ENCODE results near the gene GALNT7.

The GALNT7 gene

DNA sequence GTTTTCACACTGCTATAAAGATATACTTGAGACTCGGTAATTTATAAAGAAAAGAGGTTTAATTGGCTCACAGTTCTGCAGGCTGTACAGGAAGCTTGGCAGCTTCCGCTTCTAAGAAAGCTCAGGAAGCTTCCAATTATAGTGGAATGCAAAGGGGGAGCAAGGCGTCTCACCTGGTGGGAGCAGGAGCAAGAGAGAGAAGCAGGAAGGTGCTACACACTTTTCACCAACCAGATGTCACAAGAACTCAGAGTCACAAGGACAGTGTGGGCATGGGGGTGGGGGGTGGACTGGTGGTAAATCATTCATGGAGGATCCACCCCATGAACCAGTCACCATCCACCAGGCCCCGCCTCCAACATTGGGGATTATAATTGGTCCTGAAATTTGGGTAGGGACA lies 142.8 kb downstream of the GALNT7 start:
- DNase-seq (ENCODE audit: low read depth): no peak

DNA sequence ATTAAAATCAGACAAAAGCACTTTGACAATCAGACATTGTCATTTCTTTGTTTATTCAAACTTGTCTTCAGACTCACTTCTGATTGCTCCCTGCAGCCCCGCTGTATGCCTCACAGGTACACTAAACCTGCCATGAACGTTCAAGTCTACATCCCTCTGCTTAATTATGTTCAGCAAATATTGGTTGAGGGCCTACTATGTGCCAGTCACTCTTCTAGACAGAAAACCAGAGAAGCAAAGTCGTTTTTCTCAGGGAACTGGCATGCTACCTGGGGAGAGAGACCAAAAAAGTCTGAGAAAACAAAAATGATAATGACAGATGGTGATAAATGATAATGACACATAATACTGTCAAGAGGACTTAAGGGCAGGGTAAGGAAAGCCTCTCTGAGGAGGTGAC lies 146.1 kb downstream of the GALNT7 start:
- DNase-seq (ENCODE audit: low read depth): no peak

DNA sequence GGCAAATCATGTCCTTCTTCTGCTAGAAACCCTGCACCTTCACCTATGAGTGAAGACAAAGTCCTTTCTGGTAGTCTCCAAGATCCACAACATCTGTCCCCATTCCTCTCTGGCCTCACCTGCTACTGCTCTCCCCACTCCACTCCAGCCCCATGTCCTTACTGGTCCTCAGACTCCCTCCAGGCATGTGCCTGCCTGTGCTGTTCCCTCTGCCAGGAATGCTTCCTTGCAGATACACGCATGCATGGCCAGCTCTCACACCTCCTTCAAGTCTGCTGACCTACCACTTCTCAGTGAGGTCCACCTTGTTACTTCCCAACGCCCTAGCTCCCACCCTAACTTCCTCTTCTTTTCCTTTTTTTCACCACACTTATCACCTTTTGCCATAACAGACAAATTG lies 147.4 kb downstream of the GALNT7 start:
- DNase-seq (ENCODE audit: low read depth): no peak

DNA sequence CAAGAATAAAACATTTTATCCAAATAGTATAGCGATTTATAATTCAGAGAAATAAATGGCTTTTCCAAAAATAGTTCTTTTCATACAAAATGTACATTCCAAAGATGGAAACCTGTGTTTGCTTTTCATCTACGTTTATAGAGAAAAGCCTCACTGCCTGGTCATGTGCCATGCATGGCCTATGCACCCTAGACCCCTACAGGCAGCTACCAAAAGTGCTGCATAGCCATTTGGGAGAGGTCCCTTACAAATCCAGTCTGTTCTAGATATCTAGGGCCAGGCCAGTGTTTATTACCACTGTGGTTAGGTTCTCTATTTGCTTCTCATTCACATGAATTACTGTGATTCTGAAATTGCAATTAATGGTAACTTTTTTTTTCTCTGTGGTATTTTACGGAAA lies 148.4 kb downstream of the GALNT7 start:
- no peak for DNase-seq (ENCODE audit: low read depth)

DNA sequence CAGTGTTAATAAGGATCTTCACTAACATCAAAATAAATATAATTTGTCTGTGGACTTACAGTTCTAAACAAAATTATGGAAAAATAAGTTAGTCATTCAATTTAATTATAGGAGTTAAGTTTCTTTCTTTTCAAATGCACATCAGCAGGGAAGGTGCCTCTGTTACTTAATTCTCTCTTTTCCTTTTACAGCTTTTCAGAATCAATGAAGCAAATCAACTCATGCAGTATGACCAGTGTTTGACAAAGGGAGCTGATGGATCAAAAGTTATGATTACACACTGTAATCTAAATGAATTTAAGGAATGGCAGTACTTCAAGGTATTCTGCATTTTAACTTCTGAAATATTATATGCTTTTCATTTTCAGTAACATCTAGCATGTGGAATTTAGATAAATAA lies 149.6 kb downstream of the GALNT7 start:
- no peak for DNase-seq (ENCODE audit: low read depth)

DNA sequence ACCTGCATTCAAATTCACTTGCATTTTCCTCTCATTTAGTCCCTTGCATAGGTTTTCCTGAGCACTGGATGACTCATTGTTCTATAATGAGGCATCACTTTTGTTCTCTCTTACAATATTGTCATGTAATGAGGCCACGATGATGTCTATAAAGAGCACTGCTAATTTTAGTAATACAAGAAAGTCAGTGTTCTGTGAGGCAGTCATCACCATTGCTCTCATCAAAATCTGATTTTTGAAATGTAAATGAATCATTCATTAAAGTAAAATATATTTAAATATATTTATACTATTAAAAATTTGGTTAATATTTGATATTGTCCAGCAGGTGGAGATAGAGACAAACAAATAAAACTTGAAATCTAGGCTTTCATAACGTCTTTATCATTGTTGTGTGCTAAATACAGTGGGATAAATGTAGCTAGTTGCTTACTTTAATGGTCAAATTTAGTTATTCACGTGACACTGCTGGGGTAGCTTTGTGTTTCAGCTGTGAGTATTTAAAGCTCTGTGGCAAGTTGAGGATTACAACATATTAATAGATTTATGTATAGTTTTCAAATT lies 150.1 kb downstream of the GALNT7 start:
- no peak for DNase-seq (ENCODE audit: low read depth)

DNA sequence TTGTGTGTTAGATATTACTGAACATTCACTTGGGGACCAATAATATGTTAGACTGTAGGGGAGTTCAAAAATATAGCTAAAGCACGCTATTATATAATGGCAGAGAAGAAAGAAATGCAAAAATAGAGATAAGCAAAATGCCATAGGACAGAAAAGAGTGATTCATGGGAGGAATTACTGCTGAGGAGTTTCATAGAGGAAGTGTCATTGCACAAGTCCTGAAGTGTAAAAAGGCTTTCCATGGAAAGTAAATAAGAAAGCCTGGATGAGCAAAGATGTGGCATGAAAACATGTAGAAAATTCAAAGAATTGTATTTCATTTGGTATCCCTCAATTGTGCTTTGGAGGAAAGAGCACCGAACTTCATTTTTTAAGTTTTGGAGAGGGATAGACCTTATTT lies 151.1 kb downstream of the GALNT7 start:
- no peak for DNase-seq (ENCODE audit: low read depth)

DNA sequence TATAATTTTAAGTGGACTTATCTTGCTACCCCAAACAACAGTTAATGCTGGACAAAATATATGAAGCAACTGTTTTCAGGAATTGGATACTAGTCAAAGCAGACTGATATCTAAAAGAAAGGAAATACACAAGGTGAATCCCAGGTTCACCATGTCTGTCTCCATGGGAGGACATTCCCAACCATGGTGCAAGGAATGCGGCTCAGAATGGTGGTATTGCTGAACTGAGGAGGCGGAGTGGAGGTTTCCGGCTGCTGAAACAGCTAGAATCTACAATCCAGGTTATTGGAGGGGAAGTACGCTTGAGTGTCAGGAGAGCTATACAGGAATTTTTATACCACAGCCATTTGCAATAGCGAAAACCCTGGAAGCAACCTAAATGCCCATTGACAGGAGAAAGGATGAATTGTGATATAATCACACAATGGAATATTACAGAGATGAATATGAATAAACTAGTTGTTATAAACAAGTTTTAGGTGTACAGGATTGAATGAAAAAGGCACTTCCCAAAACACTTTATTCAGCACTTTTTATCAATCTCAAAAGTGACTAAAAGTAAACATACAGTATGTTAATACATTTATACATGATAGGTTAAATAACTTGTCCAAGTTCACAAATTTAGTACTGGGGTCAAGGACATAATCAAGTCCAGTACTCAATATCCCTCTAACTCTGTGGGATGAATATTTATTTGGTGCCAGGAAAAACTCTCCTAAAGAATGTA lies 156.6 kb downstream of the GALNT7 start:
- DNase-seq (ENCODE audit: low read depth): no peak

DNA sequence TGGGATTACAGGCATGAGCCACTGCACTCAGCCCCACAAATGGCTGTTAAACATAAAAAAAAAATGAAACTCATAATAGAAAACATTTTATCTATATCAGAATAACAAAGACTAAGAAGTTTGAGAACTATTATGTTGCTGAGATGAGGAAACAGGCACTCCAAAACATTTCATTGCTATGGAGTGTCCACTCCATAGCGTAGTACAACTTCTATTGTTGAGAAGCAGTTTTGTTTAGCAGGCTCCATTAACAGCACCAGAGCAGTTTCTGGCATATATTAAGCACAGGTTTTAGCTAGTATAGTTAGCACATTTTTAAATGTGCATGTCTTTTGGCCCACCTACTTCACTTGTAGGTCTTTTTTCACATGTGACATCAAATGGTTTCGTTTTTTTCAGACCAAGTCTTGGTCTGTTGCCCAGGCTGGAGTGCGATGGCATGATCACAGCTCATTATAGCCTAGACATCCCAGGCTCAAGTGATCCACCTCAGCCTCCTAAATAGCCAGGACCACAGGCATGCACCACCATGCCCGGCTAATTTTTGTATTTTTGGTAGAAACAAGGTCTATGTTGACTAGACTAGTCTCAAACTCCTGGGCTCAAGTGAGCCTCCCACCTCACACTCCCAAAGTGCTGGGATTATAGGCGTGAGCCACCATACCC lies 159.8 kb downstream of the GALNT7 start:
- no peak for DNase-seq (ENCODE audit: low read depth)

DNA sequence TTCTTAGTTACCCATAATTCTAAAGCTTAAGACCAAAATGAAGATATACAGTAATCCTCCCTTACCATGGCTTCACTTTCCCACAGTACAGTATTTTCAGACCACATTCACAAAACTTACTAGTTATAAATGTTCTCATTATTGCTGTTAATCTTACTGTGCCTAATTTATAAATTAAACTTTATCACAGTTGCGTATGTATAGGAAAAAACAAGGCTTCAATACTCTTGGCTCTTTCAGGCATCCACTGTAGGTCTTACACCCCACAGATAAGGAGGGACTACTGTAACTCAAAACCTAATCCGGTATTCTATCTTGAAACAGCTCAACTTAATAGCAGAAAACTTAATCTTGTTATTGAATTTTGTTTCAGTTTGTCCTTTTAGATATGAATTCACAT lies 162.0 kb downstream of the GALNT7 start:
- no peak for DNase-seq (ENCODE audit: low read depth)

DNA sequence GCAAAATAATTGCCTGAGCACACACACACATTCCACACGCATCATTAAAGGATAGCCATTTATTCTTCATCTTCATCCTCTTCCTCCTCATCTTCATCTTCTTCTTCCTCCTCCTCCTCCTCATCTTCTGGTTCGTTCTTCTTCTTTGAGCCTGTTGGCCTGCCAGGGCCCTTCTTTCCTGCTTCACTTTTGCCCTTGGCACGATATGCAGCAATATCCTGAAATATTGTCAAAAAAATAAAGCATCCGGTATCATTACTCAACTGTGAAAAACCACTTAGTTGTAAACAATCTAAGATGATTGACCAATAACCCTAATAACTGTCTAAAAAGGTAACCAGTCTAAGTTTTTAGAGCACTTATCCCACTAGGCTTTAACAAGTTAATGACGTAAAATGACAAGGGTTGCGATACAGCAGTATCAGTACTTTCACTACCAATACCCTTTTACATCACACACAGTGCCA lies 163.4 kb downstream of the GALNT7 start:
- DNase-seq (ENCODE audit: low read depth): no peak

DNA sequence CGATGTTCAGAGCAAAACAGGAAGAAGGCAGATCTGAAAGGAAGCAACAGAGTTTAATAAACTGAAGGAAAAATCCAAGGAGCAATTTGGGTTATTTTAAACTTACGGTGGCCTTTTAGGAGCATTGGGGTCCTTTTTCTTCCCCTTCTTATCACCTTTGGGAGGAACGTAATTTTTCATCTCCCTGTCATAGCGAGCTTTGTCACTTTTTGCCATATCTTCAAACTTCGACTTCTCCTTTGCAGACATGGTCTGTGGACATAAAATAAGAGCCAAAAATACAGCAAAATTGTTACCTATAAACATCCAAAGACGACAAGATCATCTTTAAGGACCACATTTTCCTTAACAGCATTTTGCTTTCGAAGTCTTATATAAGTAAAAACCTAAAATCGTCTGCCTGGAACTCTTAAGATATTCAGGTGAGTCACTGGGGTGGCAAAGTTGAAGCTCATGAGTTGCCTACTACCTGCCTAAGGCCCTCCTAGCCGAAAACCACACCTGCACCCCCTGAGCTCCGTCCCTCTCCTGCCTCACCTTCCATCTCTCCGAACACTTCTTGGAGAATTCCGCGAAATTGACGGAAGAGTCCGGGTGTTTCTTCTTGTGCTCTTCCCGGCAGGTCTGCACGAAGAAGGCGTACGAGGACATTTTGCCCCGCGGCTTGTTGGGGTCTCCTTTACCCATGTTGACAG lies 164.5 kb downstream of the GALNT7 start:
- peak; percentile 3 for DNase-seq (ENCODE audit: low read depth)

DNA sequence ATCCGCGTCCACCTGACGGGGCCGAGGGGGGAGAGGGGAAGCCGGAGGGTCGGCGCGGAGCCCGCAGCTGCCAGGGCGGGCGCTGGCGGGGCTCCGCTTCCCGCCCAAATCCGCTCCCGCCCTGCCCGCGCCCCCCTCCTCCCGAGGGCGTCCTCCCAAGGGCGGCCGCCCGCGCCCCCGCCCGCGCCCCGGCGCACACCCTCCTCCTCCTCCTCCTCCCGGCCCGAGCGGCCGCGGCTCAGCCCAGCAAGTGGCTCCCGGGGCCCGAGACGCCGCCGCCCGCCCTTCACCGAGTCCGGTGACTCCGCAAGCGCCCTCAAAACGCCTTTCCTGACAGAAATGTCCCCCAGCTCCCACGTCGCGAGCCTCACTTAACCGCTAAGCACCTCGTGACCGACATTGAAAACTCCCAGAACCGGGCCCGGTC lies 165.1 kb downstream of the GALNT7 start:
- DNase-seq (ENCODE audit: low read depth): peak; percentile 14

DNA sequence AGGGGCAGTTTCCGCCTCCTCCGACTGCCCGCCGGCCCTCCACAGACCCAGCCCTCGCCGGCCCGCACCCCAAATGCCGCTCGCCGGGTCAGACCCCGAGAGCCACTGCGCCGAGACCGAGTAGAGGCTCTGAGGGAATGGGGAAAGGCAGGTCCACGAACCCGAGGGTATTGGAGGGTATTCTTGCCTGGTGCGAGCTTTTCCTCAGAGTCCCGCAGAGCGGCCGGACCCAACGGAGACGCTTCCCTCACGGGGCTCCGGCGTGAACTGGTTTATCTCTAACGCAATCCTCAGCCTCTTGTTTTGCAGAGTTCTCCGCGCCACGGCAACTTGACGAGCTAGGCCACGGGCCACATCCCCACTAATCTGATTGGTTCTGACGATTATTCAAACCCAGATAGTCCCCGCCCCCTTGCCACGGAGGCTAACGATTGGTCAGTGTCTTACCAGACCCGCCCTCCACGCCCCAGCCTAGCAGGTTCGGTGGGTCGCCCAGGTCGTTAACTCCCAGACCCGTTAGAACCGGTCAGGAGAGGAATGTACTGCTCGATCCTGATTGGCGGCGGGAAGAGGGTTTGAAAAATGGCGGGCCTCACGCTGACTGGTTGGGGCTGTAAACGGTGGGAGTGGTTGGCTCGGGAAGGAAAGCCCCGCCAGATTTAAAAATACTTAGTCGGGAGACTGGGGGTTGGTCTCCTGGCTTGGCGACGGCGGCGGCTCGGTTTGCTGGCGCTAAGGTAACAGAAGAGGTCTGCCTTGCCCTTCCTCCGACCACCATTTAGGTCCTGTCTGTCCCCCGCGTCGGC lies 165.7 kb downstream of the GALNT7 start, which contains the start of gene HMGB2:
TSS of gene HMGB2 (minus strand) at position 274 of the 806 bp plus-strand sequence. CDS start 709 bp downstream, outside the sequence.
- peak; percentile 99 for DNase-seq (ENCODE audit: low read depth)

DNA sequence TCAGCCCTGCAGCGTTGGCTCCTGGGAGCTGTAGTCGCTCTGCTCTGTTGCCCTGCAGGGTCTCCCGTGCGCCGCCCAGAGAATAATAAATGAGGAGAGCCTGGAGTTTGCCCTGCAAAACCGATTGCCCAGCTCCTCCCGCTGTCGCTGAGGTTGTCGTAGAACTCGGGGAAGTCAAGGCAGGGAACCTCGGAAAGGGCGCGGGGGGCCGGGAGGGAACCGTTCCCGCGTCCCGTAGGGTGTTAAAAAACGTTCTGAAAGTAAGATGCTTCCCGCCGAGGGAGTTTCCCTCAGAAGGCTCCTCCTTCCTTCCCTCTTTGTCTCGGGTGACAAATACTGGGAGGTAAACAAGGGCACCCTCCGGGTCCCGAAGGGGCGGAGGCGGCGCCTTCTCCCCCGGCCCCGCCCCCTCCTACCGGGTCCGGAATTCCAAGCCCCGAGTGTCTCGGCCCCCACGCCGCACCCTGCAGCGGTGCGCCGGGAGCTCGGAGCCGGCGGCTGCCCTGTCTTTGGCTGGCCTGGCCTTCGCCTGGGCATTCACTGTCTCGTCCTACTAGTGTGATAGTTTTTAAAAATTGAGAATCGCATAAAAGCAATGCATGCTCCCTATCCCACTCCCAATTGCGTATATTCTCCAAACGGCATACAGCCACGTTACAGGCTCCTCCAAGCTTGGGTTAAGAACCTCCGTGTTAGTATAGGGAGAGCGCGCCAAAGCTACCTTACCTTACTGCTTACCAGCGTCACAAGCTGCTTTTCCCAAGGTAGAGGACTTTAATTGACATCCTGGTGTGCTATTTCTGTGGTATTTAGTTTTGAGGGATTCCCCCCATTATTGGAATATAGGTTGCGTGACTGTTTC lies 166.5 kb downstream of the GALNT7 start:
- no peak for DNase-seq (ENCODE audit: low read depth)

DNA sequence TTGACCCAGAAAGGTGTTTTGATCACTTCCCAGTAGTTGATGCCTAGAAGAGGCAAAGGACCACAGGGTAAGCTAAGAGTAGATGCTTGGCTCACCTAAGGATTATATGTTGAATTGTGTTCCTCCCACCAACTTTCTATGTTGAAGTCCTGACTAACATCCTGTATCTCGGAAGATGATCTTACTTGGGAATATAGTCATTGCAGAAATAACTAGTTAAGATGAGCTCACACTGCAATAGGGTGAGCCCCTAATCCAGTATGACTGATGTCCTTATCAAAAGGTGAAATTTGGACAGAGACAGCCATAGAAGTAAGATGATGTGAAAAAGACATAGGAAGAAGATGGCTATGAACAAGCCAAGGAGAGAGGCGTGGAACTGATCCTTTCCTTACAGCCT lies 168.9 kb downstream of the GALNT7 start:
- no peak for DNase-seq (ENCODE audit: low read depth)

DNA sequence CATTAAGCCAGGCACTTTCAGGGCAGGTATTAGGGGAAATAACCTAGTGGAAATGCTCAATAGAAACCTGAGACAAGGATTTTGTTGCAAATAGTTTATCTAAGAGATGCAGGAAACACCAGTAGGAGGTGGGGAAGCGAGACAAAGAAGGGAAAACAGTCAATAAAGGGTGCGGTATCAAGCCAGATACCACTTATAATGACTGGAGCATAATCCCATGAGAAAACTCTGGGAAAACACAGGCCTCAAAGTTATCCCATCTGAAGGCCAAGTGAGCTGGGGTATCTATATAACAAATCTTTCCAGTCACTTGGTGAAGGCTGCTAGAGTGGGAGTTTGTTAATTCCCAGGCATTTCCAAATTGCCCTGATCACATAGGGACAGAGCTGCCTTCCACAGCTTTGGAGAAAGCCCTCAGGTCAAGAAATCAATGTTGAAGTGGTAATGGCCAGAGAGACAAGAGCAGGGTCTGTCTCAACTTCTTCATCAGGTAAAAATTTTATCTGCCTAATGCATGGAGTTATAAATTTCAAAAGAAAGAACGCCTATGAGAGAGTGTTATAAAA lies 175.3 kb downstream of the GALNT7 start:
- no peak for DNase-seq (ENCODE audit: low read depth)

DNA sequence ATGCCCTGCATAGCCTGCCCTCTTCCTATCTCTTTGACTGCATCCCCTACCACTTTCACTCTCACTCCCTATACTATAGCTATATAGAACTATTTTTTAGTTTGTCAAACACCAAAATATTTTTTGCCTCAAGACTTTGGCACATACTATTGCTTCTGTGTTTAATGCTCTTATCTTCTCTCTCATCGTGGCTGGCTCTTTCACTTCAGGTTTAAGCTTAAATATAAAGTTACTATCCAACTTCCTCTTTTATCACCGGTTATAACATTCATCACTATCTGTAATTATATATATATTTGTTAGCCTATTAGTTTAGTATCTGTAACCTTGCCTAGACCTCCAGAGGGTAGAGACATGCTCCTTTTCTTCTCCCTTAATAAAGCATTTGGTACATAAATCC lies 177.0 kb downstream of the GALNT7 start:
- DNase-seq (ENCODE audit: low read depth): no peak

DNA sequence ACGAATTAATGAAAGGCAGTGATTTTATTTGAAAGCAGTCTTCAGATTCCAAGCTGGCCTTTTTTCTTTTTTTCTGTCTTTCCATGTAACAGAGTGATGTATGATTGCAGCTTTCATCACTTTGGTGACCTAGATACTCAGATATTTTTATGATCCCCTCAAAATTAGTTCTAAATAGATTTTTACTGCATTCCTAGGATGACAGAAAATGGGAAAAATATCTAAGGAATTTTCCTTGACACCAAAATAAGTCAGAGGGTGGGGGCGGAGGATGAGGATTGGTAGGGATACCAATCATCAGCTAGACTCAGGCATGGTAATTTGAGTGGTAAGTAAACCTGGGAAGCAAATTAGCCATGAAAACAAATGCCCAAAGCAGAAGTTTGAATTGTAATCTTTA lies 177.5 kb downstream of the GALNT7 start:
- no peak for DNase-seq (ENCODE audit: low read depth)

DNA sequence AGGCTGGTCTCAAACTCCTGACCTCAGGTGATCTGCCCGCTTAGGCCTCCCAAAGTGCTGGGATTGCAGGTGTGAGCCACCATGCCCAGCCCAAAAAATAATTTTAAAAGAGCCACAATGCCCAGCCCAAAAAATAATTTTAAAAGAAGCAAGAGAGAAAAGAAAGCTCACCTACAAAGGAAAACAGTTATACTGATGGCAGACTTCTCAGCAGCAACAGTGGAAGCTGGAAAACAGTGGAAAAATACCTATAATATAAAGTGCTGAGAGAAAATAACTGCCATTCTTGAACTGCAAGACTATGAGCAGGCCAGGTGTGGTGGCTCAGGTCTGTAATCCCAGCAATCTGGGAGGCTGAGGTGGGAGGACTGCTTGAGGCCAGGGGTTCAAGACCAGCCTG lies 178.9 kb downstream of the GALNT7 start:
- no peak for DNase-seq (ENCODE audit: low read depth)

DNA sequence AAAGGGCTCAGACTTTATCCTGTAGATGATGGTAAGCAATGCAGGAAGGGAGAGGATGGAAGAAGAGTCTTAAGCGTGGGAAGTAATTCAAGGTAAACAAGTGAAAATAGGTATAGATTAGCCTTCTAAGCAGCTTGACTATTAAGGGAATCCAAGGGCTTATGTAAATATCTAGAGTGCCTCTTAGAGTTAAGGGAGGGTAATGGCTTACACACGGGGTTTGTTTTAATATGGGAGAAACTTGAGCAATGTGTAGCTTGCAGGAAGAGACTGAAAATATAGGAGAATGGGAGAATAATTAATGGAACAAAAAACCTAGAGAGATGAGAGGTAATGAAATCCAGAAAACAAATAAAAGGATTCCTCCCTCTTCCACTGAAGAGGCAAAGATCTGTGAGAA lies 189.3 kb downstream of the GALNT7 start:
- DNase-seq (ENCODE audit: low read depth): no peak
